Measurements from ENCODE around the gene CTSS.

DNA sequence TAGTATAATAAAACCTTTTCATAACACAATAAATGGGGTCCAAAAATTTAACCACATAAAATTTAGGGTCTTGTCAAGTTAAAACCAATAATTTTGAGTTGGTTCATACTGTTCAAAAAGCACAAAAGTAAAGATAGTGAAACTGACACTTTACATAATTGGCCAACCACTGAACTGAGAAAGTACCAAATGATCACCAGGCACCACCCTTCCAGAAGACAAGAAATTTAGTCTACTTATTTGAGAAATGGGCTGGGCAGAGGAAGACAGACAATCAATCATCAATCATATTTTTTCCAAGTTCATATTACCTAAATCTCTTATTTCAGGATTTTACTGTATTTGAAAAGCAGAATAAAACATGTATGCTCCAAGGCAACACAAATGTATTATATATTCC lies 62.2 kb downstream of the CTSS start:
- TF ChIP-seq, protein P1, sequence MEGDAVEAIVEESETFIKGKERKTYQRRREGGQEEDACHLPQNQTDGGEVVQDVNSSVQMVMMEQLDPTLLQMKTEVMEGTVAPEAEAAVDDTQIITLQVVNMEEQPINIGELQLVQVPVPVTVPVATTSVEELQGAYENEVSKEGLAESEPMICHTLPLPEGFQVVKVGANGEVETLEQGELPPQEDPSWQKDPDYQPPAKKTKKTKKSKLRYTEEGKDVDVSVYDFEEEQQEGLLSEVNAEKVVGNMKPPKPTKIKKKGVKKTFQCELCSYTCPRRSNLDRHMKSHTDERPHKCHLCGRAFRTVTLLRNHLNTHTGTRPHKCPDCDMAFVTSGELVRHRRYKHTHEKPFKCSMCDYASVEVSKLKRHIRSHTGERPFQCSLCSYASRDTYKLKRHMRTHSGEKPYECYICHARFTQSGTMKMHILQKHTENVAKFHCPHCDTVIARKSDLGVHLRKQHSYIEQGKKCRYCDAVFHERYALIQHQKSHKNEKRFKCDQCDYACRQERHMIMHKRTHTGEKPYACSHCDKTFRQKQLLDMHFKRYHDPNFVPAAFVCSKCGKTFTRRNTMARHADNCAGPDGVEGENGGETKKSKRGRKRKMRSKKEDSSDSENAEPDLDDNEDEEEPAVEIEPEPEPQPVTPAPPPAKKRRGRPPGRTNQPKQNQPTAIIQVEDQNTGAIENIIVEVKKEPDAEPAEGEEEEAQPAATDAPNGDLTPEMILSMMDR (IDR thresholded peaks at IDR 0.05; ENCODE audit: poor library complexity, severe bottlenecking): no peak
- no peak for TF ChIP-seq EZH2 (IDR thresholded peaks at IDR 0.05; ENCODE audit: borderline replicate concordance, insufficient read depth, low read length, poor library complexity, severe bottlenecking)
- no peak for TF ChIP-seq POLR2AphosphoS5 (IDR thresholded peaks at IDR 0.05)
- no peak for TF ChIP-seq EP300 (conservative IDR thresholded peaks at IDR 0.05; ENCODE audit: poor library complexity, severe bottlenecking)
- TF ChIP-seq, protein P2, sequence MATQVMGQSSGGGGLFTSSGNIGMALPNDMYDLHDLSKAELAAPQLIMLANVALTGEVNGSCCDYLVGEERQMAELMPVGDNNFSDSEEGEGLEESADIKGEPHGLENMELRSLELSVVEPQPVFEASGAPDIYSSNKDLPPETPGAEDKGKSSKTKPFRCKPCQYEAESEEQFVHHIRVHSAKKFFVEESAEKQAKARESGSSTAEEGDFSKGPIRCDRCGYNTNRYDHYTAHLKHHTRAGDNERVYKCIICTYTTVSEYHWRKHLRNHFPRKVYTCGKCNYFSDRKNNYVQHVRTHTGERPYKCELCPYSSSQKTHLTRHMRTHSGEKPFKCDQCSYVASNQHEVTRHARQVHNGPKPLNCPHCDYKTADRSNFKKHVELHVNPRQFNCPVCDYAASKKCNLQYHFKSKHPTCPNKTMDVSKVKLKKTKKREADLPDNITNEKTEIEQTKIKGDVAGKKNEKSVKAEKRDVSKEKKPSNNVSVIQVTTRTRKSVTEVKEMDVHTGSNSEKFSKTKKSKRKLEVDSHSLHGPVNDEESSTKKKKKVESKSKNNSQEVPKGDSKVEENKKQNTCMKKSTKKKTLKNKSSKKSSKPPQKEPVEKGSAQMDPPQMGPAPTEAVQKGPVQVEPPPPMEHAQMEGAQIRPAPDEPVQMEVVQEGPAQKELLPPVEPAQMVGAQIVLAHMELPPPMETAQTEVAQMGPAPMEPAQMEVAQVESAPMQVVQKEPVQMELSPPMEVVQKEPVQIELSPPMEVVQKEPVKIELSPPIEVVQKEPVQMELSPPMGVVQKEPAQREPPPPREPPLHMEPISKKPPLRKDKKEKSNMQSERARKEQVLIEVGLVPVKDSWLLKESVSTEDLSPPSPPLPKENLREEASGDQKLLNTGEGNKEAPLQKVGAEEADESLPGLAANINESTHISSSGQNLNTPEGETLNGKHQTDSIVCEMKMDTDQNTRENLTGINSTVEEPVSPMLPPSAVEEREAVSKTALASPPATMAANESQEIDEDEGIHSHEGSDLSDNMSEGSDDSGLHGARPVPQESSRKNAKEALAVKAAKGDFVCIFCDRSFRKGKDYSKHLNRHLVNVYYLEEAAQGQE (IDR thresholded peaks at IDR 0.05; ENCODE audit: borderline replicate concordance): no peak
- TF ChIP-seq TAF1 (IDR thresholded peaks at IDR 0.05; ENCODE audit: low read depth): no peak
- TF ChIP-seq RAD21 (conservative IDR thresholded peaks at IDR 0.05): no peak

Data from neural cell (in vitro differentiated cells).